HG03571 (cell line): Measurements from ENCODE around the gene STAT2.

ENCODE experiments used
- ATAC-seq: cut with Tn5 transposase; IDR thresholded peaks from one replicate; pipeline ENCODE4 v1.9.1; 2021; ENCODE audit not compliant: unreplicated experiment

Gene STAT2

DNA sequence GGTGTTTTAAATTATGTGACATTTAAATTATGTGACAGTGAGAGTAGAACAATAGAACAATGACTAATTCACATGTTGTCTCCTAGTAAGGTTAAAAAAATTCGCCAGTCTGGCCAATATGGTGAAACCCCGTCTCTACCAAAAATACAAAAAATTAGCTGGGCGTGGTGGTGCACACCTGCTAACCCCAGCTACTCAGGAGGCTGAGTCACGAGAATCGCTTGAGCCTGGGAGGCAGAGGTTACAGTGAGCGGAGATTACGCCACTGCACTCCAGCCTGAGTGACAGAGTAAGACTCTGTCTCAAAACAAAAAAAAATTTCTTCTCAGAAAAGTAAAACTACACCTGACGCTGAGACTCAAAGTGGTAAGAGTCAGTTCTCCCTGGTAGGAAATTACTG, 62.5 kb downstream of the STAT2 start:
- no peak for ATAC-seq

DNA sequence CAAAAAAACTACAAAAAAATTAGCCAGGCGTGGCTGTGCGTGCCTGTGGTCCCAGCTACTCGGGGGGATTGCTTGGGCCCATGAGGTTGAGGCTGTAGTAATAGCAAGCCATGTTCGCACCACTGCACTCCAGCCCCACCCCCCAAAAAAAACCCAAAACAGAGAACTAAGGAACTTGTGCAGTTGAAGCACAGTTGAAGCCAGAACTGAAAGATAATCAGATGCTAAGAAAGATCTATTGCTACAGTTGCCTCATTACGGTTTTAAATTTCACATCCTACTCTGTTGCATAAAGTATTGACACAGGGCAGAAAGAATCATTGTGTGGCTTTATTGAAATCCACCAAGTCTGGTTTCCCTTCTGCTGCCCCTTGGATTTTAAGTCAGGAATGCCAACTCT, 63.6 kb downstream of the STAT2 start:
- no peak for ATAC-seq

DNA sequence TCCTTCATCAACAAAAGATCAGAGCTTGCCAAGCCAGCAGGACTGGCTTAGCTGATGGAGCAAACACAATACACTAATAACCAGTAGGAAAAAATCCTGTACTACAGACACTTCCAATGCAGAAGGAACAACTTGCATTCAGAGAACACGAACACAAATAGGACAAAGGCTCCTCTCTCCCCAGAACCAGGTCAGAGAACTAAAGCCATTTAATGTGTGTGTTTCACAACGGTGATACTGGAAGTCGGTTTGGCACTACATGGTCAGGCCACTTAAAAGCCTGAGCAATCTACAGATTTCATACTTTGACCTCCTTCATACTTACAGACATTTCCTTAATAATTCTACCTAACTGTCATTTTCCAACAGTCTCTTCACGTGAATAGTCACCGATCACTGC, 66.1 kb downstream of the STAT2 start:
- ATAC-seq = no peak
